Dermis blood vessel endothelial cell (primary cell): ENCODE measurements around the gene DMGDH. TPM values are rescaled to one million over a fixed set of nuclear protein-coding genes. Genes with fewer than 3 reads are reported as not detected.
"Not testable (repeated sequence)": the region's sequence is repeated elsewhere in the genome, so short reads cannot be mapped to it uniquely, and the experiment has no call there.

Source experiments
- DNase-seq: peaks from one replicate; pipeline ENCODE4 v3.0.0; 2010
- total RNA-seq: library from RNA; depleted of rRNA; stranded (reverse); fragments of >200 nt; gene quantifications from 2 replicates; pipeline ENCODE4 v1.2.3, GENCODE V29; 2014

The DMGDH gene
- total RNA-seq, 1 donor from 2014 or later, result 0.68 TPM

GRCh38 chr5:79008362-79008761 is 61.1 kb downstream of the DMGDH start:
- DNase-seq, result no peak

GRCh38 chr5:79007872-79008271 is 61.6 kb downstream of the DMGDH start:
- DNase-seq, result no peak

- no peak for DNase-seq
Measured at GRCh38 chr5:79005936-79006631, 63.4 kb downstream of the DMGDH start.

- no peak for DNase-seq
Measured at GRCh38 chr5:79005151-79005550, 64.3 kb downstream of the DMGDH start.

- DNase-seq, result no peak
Measured at GRCh38 chr5:79002374-79002773, 67.1 kb downstream of the DMGDH start.

- no peak for DNase-seq
Measured at GRCh38 chr5:79001471-79001870, 68.0 kb downstream of the DMGDH start.

- no peak for DNase-seq
Measured at GRCh38 chr5:78997090-78997489, 72.4 kb downstream of the DMGDH start.

GRCh38 chr5:78995521-78996007 is 73.9 kb downstream of the DMGDH start:
- no peak for DNase-seq

GRCh38 chr5:78993165-78993564 is 76.3 kb downstream of the DMGDH start:
- no peak for DNase-seq

- DNase-seq, result no peak
Measured at GRCh38 chr5:78992146-78992545, 77.3 kb downstream of the DMGDH start.

- no peak for DNase-seq
Measured at GRCh38 chr5:78989080-78989479, 80.4 kb downstream of the DMGDH start.

GRCh38 chr5:78985725-78986223 is 83.7 kb downstream of the DMGDH start:
- peak; percentile 56 for DNase-seq

GRCh38 chr5:78985116-78985724 is 84.3 kb downstream of the DMGDH start, which contains the start of gene ARSB:
Gene ARSB (minus strand): TSS chr5:78985310. CDS start chr5:78985248, 62 bp downstream.
- peak; percentile 62 for DNase-seq

- peak; percentile 86 for DNase-seq
Measured at GRCh38 chr5:78984439-78985115, 84.9 kb downstream of the DMGDH start.

- peak; percentile 48 for DNase-seq
Measured at GRCh38 chr5:78983601-78984438, 85.7 kb downstream of the DMGDH start.

GRCh38 chr5:78983194-78983593 is 86.3 kb downstream of the DMGDH start:
- not testable (repeated sequence) for DNase-seq

- no peak for DNase-seq
Measured at GRCh38 chr5:78979909-78980308, 89.6 kb downstream of the DMGDH start.

GRCh38 chr5:78979117-78979742 is 90.2 kb downstream of the DMGDH start:
- DNase-seq, result no peak

GRCh38 chr5:78975035-78975434 is 94.4 kb downstream of the DMGDH start:
- no peak for DNase-seq

- no peak for DNase-seq
Measured at GRCh38 chr5:78974601-78975000, 94.9 kb downstream of the DMGDH start.

GRCh38 chr5:78974011-78974410 is 95.5 kb downstream of the DMGDH start:
- DNase-seq, result no peak
